Neural progenitor cell (in vitro differentiated cells): ENCODE data around the gene ZBTB7A.

Source experiments
- CTCF ChIP-seq: fragments of 200-600 bp; sonication (generic); IDR thresholded peaks from 2 replicates; pipeline ENCODE4 v1.5.1; 2017; ENCODE audit warnings: antibody characterized with exemption, mild to moderate bottlenecking
- EZH2 ChIP-seq: fragments of 200-600 bp; sonication (generic); IDR thresholded peaks from 2 replicates; pipeline ENCODE4 v1.6.1; 2017; ENCODE audit warnings: antibody characterized with exemption, mild to moderate bottlenecking, moderate library complexity
- EZH2phosphoT487 ChIP-seq: fragments of 200-600 bp; sonication (generic); IDR thresholded peaks from 2 replicates; pipeline ENCODE4 v1.6.1; 2017; ENCODE audit warnings: antibody characterized with exemption

GRCh38 chr19:4012092-4012974 lies 54.4 kb downstream of the ZBTB7A start:
- no peak for TF ChIP-seq CTCF
- TF ChIP-seq EZH2 = no peak
- TF ChIP-seq EZH2phosphoT487 = no peak
